Measurements from ENCODE around the gene CHRNA7. TPM values are rescaled to one million over a fixed set of nuclear protein-coding genes. Genes with fewer than 3 reads are reported as not detected.

Gene CHRNA7
- total RNA-seq (not detected), polyA plus RNA-seq (under 1 TPM in 1 of 2 donors, not detected in 1; 0.35 TPM)

GRCh38 chr15:32029862-32030781 lies at the start of gene CHRNA7:
CHRNA7 (plus strand) TSS chr15:32030515; CDS start chr15:32030595, 80 bp downstream.
- peaks cover 3 to 14% (median 7%) of the 10 kb centered on the region in 4 donors for H3K4me1 Mint-ChIP-seq
- H3K36me3 Mint-ChIP-seq: no peaks in the 10 kb centered on the region
- H3K9me3 Mint-ChIP-seq: no peaks in the 10 kb centered on the region
- H3K27ac Mint-ChIP-seq: no peak within 1 kb of the TSS
- Histone ChIP-seq H3K27me3 (ENCODE audit: insufficient read depth, low read length) (peaks cover 4% of the 10 kb centered on the region), H3K27ac (ENCODE audit: low read depth, low read length) (no peak within 1 kb of the TSS), H3K9me3 (ENCODE audit: control insufficient read depth in 1 of 2, low read length in 2 of 2) (no peaks in the 10 kb centered on the region), H3K4me1 (ENCODE audit: insufficient read depth, low read length) (no peaks in the 10 kb centered on the region), H3K4me3 (ENCODE audit: low read length in 2 of 2) (no peak within 1 kb of the TSS), H3K36me3 (ENCODE audit: insufficient read depth, low read length) (no peaks in the 10 kb centered on the region)
- H3K27me3 Mint-ChIP-seq: peaks cover 34 to 36% of the 10 kb centered on the region in 2 donors
- DNase-seq: no peak
- intact Hi-C loops (cut with micrococcal nuclease): no loop called here
- ChIA-PET CTCF (ENCODE audit: partially characterized antibody) (no interaction called here), POLR2A (ENCODE audit: partially characterized antibody) (no interaction called here)
- peak within 1 kb of the TSS; percentile 17 to 73 (median 52) for H3K4me3 Mint-ChIP-seq

- H3K4me1 ChIP-seq (ENCODE audit: insufficient read depth, low read length): no peaks in the 10 kb centered on the region
- Mint-ChIP-seq H3K36me3 (no peaks in the 10 kb centered on the region), H3K4me3 (no peak overlapping the region), H3K27ac (no peak overlapping the region), H3K27me3 (peaks cover 0 to 10% of the 10 kb centered on the region in 2 donors), H3K4me1 (peaks cover 6 to 17% (median 9%) of the 10 kb centered on the region in 4 donors), H3K9me3 (peaks cover 0 to 3% (median 0%) of the 10 kb centered on the region in 8 donors)
- no peak overlapping the region for H3K4me3 ChIP-seq (ENCODE audit: low read length in 2 of 2)
- no peak for DNase-seq
- H3K9me3 ChIP-seq (ENCODE audit: control insufficient read depth in 1 of 2, low read length in 2 of 2): no peaks in the 10 kb centered on the region
- intact Hi-C loops (cut with micrococcal nuclease): no loop called here
- H3K27me3 ChIP-seq (ENCODE audit: insufficient read depth, low read length): no peaks in the 10 kb centered on the region
- H3K27ac ChIP-seq (ENCODE audit: low read depth, low read length): no peak overlapping the region
- no peaks in the 10 kb centered on the region for H3K36me3 ChIP-seq (ENCODE audit: insufficient read depth, low read length)
- CTCF ChIA-PET (ENCODE audit: partially characterized antibody): interaction anchor here (1.1 to 2.8 kb wide), 2 partner anchors 8 to 12 kb away, joined by 3 to 14 read pairs; no protein-coding TSS in a partner anchor
- POLR2A ChIA-PET (ENCODE audit: partially characterized antibody): interaction anchor here (0.6 kb wide), 1 partner anchor 14 kb away, joined by 3 read pairs; no protein-coding TSS in a partner anchor
These were observed 44.7 kb upstream of the CHRNA7 start for GRCh38 chr15:31985607-31986006.

- no peak for DNase-seq
These were observed 37.3 kb upstream of the CHRNA7 start for GRCh38 chr15:31993062-31993461.

GRCh38 chr15:31997711-31998110 lies 32.6 kb upstream of the CHRNA7 start:
- POLR2A ChIA-PET (ENCODE audit: partially characterized antibody): no interaction called here
- peaks cover 0 to under 1% (median 0%) of the 10 kb centered on the region in 8 donors for H3K9me3 Mint-ChIP-seq

More at GRCh38 chr15:31993062-31993461, 37.3 kb upstream of the CHRNA7 start:
- H3K4me3 Mint-ChIP-seq: no peak overlapping the region
- no peaks in the 10 kb centered on the region for H3K4me1 ChIP-seq (ENCODE audit: insufficient read depth, low read length)
- ChIA-PET POLR2A (ENCODE audit: partially characterized antibody) (no interaction called here), CTCF (ENCODE audit: partially characterized antibody) (interaction anchor here (0.9 kb wide), 1 partner anchor 15 kb away, joined by 4 read pairs; no protein-coding TSS in a partner anchor)
- H3K9me3 Mint-ChIP-seq: peaks cover 0 to 3% (median 0%) of the 10 kb centered on the region in 8 donors
- no peaks in the 10 kb centered on the region for H3K36me3 Mint-ChIP-seq
- no peaks in the 10 kb centered on the region for H3K36me3 ChIP-seq (ENCODE audit: insufficient read depth, low read length)
- peaks cover 5 to 6% of the 10 kb centered on the region in 2 donors for H3K27me3 Mint-ChIP-seq
- H3K4me1 Mint-ChIP-seq: no peaks in the 10 kb centered on the region
- H3K4me3 ChIP-seq (ENCODE audit: low read length in 2 of 2): no peak overlapping the region
- H3K27ac Mint-ChIP-seq: no peak overlapping the region
- no peak overlapping the region for H3K27ac ChIP-seq (ENCODE audit: low read depth, low read length)
- no peaks in the 10 kb centered on the region for H3K27me3 ChIP-seq (ENCODE audit: insufficient read depth, low read length)
- intact Hi-C loops (cut with micrococcal nuclease): no loop called here
- no peaks in the 10 kb centered on the region for H3K9me3 ChIP-seq (ENCODE audit: control insufficient read depth in 1 of 2, low read length in 2 of 2)

GRCh38 chr15:32003558-32003957 lies 26.8 kb upstream of the CHRNA7 start:
- no peak for DNase-seq
- no peak overlapping the region for H3K4me3 ChIP-seq (ENCODE audit: low read length in 2 of 2)
- POLR2A ChIA-PET (ENCODE audit: partially characterized antibody): no interaction called here
- H3K27ac Mint-ChIP-seq: no peak overlapping the region
- H3K36me3 ChIP-seq (ENCODE audit: insufficient read depth, low read length): no peaks in the 10 kb centered on the region
- H3K27me3 ChIP-seq (ENCODE audit: insufficient read depth, low read length): no peaks in the 10 kb centered on the region
- no peaks in the 10 kb centered on the region for H3K4me1 ChIP-seq (ENCODE audit: insufficient read depth, low read length)
- H3K9me3 ChIP-seq (ENCODE audit: control insufficient read depth in 1 of 2, low read length in 2 of 2): no peaks in the 10 kb centered on the region
- H3K27ac ChIP-seq (ENCODE audit: low read depth, low read length): no peak overlapping the region
- CTCF ChIA-PET (ENCODE audit: partially characterized antibody): no interaction called here
- no peak overlapping the region for H3K4me3 Mint-ChIP-seq
- peaks cover 0 to 4% (median 0%) of the 10 kb centered on the region in 8 donors for H3K9me3 Mint-ChIP-seq
- intact Hi-C loops (cut with micrococcal nuclease): no loop called here
- no peaks in the 10 kb centered on the region for H3K4me1 Mint-ChIP-seq
- peaks cover 10 to 16% of the 10 kb centered on the region in 2 donors for H3K27me3 Mint-ChIP-seq
- no peaks in the 10 kb centered on the region for H3K36me3 Mint-ChIP-seq

More at GRCh38 chr15:31997711-31998110, 32.6 kb upstream of the CHRNA7 start:
- Mint-ChIP-seq H3K4me1 (no peaks in the 10 kb centered on the region), H3K27ac (no peak overlapping the region), H3K4me3 (no peak overlapping the region), H3K27me3 (peaks cover 8 to 10% of the 10 kb centered on the region in 2 donors), H3K36me3 (no peaks in the 10 kb centered on the region)
- DNase-seq: no peak
- Histone ChIP-seq H3K9me3 (ENCODE audit: control insufficient read depth in 1 of 2, low read length in 2 of 2) (no peaks in the 10 kb centered on the region), H3K27me3 (ENCODE audit: insufficient read depth, low read length) (no peaks in the 10 kb centered on the region), H3K36me3 (ENCODE audit: insufficient read depth, low read length) (no peaks in the 10 kb centered on the region), H3K4me1 (ENCODE audit: insufficient read depth, low read length) (no peaks in the 10 kb centered on the region), H3K4me3 (ENCODE audit: low read length in 2 of 2) (no peak overlapping the region), H3K27ac (ENCODE audit: low read depth, low read length) (no peak overlapping the region)
- intact Hi-C loops (cut with micrococcal nuclease): no loop called here
- CTCF ChIA-PET (ENCODE audit: partially characterized antibody): no interaction called here

GRCh38 chr15:32004249-32004648 lies 26.1 kb upstream of the CHRNA7 start:
- Mint-ChIP-seq H3K4me1 (no peaks in the 10 kb centered on the region), H3K27ac (no peak overlapping the region), H3K4me3 (no peak overlapping the region), H3K9me3 (peaks cover 0 to 4% (median 0%) of the 10 kb centered on the region in 8 donors), H3K27me3 (peaks cover 8 to 21% of the 10 kb centered on the region in 2 donors), H3K36me3 (no peaks in the 10 kb centered on the region)
- Histone ChIP-seq H3K27ac (ENCODE audit: low read depth, low read length) (no peak overlapping the region), H3K9me3 (ENCODE audit: control insufficient read depth in 1 of 2, low read length in 2 of 2) (no peaks in the 10 kb centered on the region), H3K27me3 (ENCODE audit: insufficient read depth, low read length) (no peaks in the 10 kb centered on the region), H3K4me3 (ENCODE audit: low read length in 2 of 2) (no peak overlapping the region), H3K4me1 (ENCODE audit: insufficient read depth, low read length) (no peaks in the 10 kb centered on the region), H3K36me3 (ENCODE audit: insufficient read depth, low read length) (no peaks in the 10 kb centered on the region)
- DNase-seq: no peak
- intact Hi-C loops (cut with micrococcal nuclease): no loop called here
- ChIA-PET CTCF (ENCODE audit: partially characterized antibody) (interaction anchor here (1.0 kb wide), 1 partner anchor 26 kb away, joined by 3 read pairs; no protein-coding TSS in a partner anchor), POLR2A (ENCODE audit: partially characterized antibody) (no interaction called here)

GRCh38 chr15:32007355-32007960 lies 22.9 kb upstream of the CHRNA7 start:
- intact Hi-C loops (cut with micrococcal nuclease): no loop called here
- ChIA-PET CTCF (ENCODE audit: partially characterized antibody) (no interaction called here), POLR2A (ENCODE audit: partially characterized antibody) (no interaction called here)
- Histone ChIP-seq H3K36me3 (ENCODE audit: insufficient read depth, low read length) (no peaks in the 10 kb centered on the region), H3K27ac (ENCODE audit: low read depth, low read length) (no peak overlapping the region), H3K4me1 (ENCODE audit: insufficient read depth, low read length) (no peaks in the 10 kb centered on the region), H3K4me3 (ENCODE audit: low read length in 2 of 2) (no peak overlapping the region), H3K9me3 (ENCODE audit: control insufficient read depth in 1 of 2, low read length in 2 of 2) (no peaks in the 10 kb centered on the region), H3K27me3 (ENCODE audit: insufficient read depth, low read length) (no peaks in the 10 kb centered on the region)
- no peak for DNase-seq
- Mint-ChIP-seq H3K4me3 (no peak overlapping the region), H3K27me3 (peaks cover 6 to 21% of the 10 kb centered on the region in 2 donors), H3K4me1 (no peaks in the 10 kb centered on the region), H3K27ac (no peak overlapping the region), H3K9me3 (peaks cover 0 to 4% (median 0%) of the 10 kb centered on the region in 8 donors), H3K36me3 (no peaks in the 10 kb centered on the region)

Data from CD4-positive, alpha-beta memory T cell (primary cell).